ENCODE results near the gene PANK4. TPM values are rescaled to one million over a fixed set of nuclear protein-coding genes. Genes with fewer than 3 reads are reported as not detected.

Gene PANK4
- total and polyA plus RNA-seq, 2 of the 8 experiments (the other 6 are each of a cell fraction or from before 2014, with no cell fraction given), result 20.1 to 29.7 TPM

GRCh38 chr1:2471159-2471471 lies 55.3 kb downstream of the PANK4 start:
- H3K14ac ChIP-seq (ENCODE audit: insufficient read length), result no peak overlapping the region

More at GRCh38 chr1:2471159-2471471, 55.3 kb downstream of the PANK4 start:
- Histone ChIP-seq H4K20me1 (replicated peaks in 1 of 2; ENCODE audit: control insufficient read depth in 1 of 2, insufficient read depth in 2 of 2, low read length in 2 of 2) (peaks cover 4% of the 10 kb centered on the region in 2 experiments), H2BK20ac (ENCODE audit: low read length) (no peak overlapping the region), H2BK120ac (replicated peaks; ENCODE audit: low read depth, low read length) (no peak overlapping the region), H3K4me2 (ENCODE audit: insufficient read depth in 1 of 2, low read depth in 2 of 2, low read length in 2 of 2) (no peak overlapping the region), H3K18ac (ENCODE audit: extremely low read depth, low read length) (no peak overlapping the region), H3K56ac (replicated peaks; ENCODE audit: insufficient read length, low read depth, low read length) (no peak overlapping the region), H3K36me3 (ENCODE audit: control insufficient read depth in 2 of 4, insufficient read depth in 4 of 4, low read length in 3 of 4) (no peaks in the 10 kb centered on the region), H2AFZ (ENCODE audit: low read length) (no peak overlapping the region), H3K79me1 (ENCODE audit: low read depth, low read length) (no peaks in the 10 kb centered on the region), H3K9me3 (ENCODE audit: insufficient read depth in 2 of 2, low read depth in 1 of 2, low read length in 1 of 2) (no peaks in the 10 kb centered on the region), H4K91ac (replicated peaks; ENCODE audit: insufficient read length, low read length) (no peak overlapping the region), H3K23ac (ENCODE audit: insufficient read length) (no peak overlapping the region), H3K27ac (ENCODE audit: low read depth, low read length) (no peak overlapping the region), H3K4me3 (ENCODE audit: extremely low read depth in 1 of 4, insufficient read depth in 2 of 4, low read depth in 3 of 4, low read length in 4 of 4) (no peak overlapping the region), H3K23me2 (ENCODE audit: low read depth, low read length) (no peaks in the 10 kb centered on the region; the same call in 1 of the 2 replicates), H3K4me1 (replicated peaks in 1 of 4; ENCODE audit: control insufficient read depth in 3 of 4, insufficient read depth in 4 of 4, low read length in 3 of 4) (peaks cover 0 to 8% (median 0%) of the 10 kb centered on the region in 4 experiments; a peak in 3 of 7 replicates), H4K8ac (ENCODE audit: extremely low read depth, insufficient read depth, low read length) (no peak overlapping the region), H2BK5ac (ENCODE audit: low read depth, low read length) (no peak overlapping the region), H2AK5ac (ENCODE audit: low read depth, low read length) (no peak overlapping the region), H2BK15ac (ENCODE audit: low read length) (no peak overlapping the region), H3K27me3 (replicated peaks in 1 of 4; ENCODE audit: control insufficient read depth in 3 of 4, extremely low read depth in 1 of 4, insufficient read depth in 3 of 4, low read length in 3 of 4) (no peaks in the 10 kb centered on the region; a peak in 2 of 7 replicates), H3K9ac (replicated peaks in 1 of 4; ENCODE audit: extremely low read depth in 1 of 4, low read depth in 3 of 4, low read length in 3 of 4) (no peak overlapping the region), H2BK12ac (ENCODE audit: low read depth, low read length) (no peak overlapping the region), H4K5ac (ENCODE audit: insufficient read length, low read depth, low read length) (no peak overlapping the region), H3K79me2 (ENCODE audit: control insufficient read depth in 1 of 2, insufficient read depth in 2 of 2, low read length in 2 of 2) (no peaks in the 10 kb centered on the region), H3K4ac (replicated peaks; ENCODE audit: insufficient read length, low read depth, low read length) (no peak overlapping the region)
- 87% methylated on average over 5 of the region's 7 CpGs; no CpG with 5 or more reads in 1 of the 2 experiments for WGBS, 2 experiments (ENCODE audit: extremely low coverage in 1 of 2, insufficient coverage in 1 of 2, insufficient read length in 1 of 2, insufficient replicate concordance in 2 of 2, low coverage in 1 of 2, low lambda C conversion rate in 2 of 2, missing lambda C conversion rate in 1 of 2)
- TF ChIP-seq HDAC6 (IDR thresholded peaks at IDR 0.05; ENCODE audit: low read depth, low read length), result no peak
- TF ChIP-seq NANOG (IDR thresholded peaks at IDR 0.05; ENCODE audit: insufficient read depth, low read depth, low read length, poor library complexity, severe bottlenecking), result no peak
- no peak for TF ChIP-seq NRF1 (IDR thresholded peaks at IDR 0.05; ENCODE audit: low read depth, low read length)
- TF ChIP-seq SP4 (IDR thresholded peaks at IDR 0.05; ENCODE audit: low read length), result no peak
- TF ChIP-seq RBBP5 (IDR thresholded peaks at IDR 0.05; ENCODE audit: borderline replicate concordance, low read depth, low read length), result no peak
- no peak for TF ChIP-seq PHF8 (conservative IDR thresholded peaks at IDR 0.05; ENCODE audit: low read depth, low read length)
- no peak for TF ChIP-seq RNF2 (IDR thresholded peaks at IDR 0.05; ENCODE audit: borderline replicate concordance, low read depth, low read length, missing control alignments, poor library complexity, severe bottlenecking)
- POLR2A ChIA-PET (ENCODE audit: partially characterized antibody), result interaction anchor here (1.1 kb wide), 1 partner anchor 31 kb away, joined by 5 read pairs; no protein-coding TSS in a partner anchor
- FAIRE-seq (no peak), DNase-seq (ENCODE audit: low read depth in 1 of 2, low spot score in 2 of 2) (no peak)
- CTCF ChIA-PET (ENCODE audit: partially characterized antibody), result interaction anchor here (0.6 to 3.4 kb wide), 11 partner anchors 10 to 975 kb away, joined by 3 to 14 read pairs (median 4); no protein-coding TSS in a partner anchor

Measured in H1 (cell line).